Endothelial cell (in vitro differentiated cells): Measurements from ENCODE around the gene EPHA2. TPM values are rescaled to one million over a fixed set of nuclear protein-coding genes. Genes with fewer than 3 reads are reported as not detected.
"Not testable (repeated sequence)": the region's sequence is repeated elsewhere in the genome, so short reads cannot be mapped to it uniquely, and the experiment has no call there.

Experiments used
- DNase-seq: peaks from one replicate; pipeline ENCODE4 v3.0.0; 2021; ENCODE audit warnings: low spot score
- H3K27ac Mint-ChIP-seq: one replicate; pipeline ENCODE4 v1.8.0; 2021; ENCODE audit warnings: mixed read lengths, inconsistent platforms; ENCODE audit not compliant: unreplicated experiment
- H3K27me3 Mint-ChIP-seq: one replicate; pipeline ENCODE4 v1.8.0; 2021; ENCODE audit warnings: mild to moderate bottlenecking, moderate library complexity, mixed read lengths, inconsistent platforms; ENCODE audit not compliant: unreplicated experiment
- H3K36me3 Mint-ChIP-seq: one replicate; pipeline ENCODE4 v1.8.0; 2021; ENCODE audit warnings: mild to moderate bottlenecking, low read depth, mixed read lengths, inconsistent platforms; ENCODE audit not compliant: unreplicated experiment
- H3K4me1 Mint-ChIP-seq: one replicate; pipeline ENCODE4 v1.8.0; 2021; ENCODE audit warnings: mild to moderate bottlenecking, mixed read lengths, inconsistent platforms; ENCODE audit not compliant: unreplicated experiment
- H3K4me3 Mint-ChIP-seq: one replicate; pipeline ENCODE4 v1.8.0; 2021; ENCODE audit warnings: mild to moderate bottlenecking, mixed read lengths, inconsistent platforms; ENCODE audit not compliant: unreplicated experiment
- H3K9me3 Mint-ChIP-seq: one replicate; pipeline ENCODE4 v1.8.0; 2021; ENCODE audit warnings: mixed read lengths, inconsistent platforms; ENCODE audit not compliant: unreplicated experiment
- total RNA-seq: library from RNA; stranded (reverse); fragmentation: NEBNext Ultra II Directional; extraction: Animal tissue kit (Norgen Biotek cat#: 25700); gene quantifications from one replicate; pipeline ENCODE4 v1.2.1, GENCODE V29; 2021; ENCODE audit not compliant: unreplicated experiment
- TF ChIP-seq, protein P1 (sequence below): fragments of 200-600 bp; sonication (generic); IDR thresholded peaks from one replicate; pipeline ENCODE4 v1.5.0; 2021; ENCODE audit warnings: antibody characterized with exemption; ENCODE audit not compliant: unreplicated experiment

Gene EPHA2
- total RNA-seq, 1 donor from 2014 or later, result 109 TPM

DNA sequence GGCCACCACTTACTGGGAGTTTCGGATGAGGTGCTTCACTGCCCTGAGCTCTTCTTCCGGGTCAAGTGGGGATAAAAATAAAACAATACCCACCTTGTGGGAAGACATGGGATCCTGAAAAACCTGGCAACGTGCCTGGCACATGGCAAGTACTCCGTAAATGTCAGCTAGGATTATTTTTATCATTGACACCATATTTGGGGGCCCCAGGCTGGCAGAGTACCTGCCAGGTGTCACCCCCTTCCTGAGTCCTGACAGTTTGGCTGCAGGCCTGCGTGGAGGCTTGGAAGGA, 9.2 kb upstream of the EPHA2 start:
- Mint-ChIP-seq H3K27me3 (peaks cover 16% of the 10 kb centered on the region), H3K4me3 (no peak overlapping the region), H3K27ac (peak overlapping the region; percentile 57), H3K9me3 (no peaks in the 10 kb centered on the region), H3K36me3 (no peaks in the 10 kb centered on the region), H3K4me1 (peaks cover 40% of the 10 kb centered on the region)
- DNase-seq, result no peak
- TF ChIP-seq, protein P1, sequence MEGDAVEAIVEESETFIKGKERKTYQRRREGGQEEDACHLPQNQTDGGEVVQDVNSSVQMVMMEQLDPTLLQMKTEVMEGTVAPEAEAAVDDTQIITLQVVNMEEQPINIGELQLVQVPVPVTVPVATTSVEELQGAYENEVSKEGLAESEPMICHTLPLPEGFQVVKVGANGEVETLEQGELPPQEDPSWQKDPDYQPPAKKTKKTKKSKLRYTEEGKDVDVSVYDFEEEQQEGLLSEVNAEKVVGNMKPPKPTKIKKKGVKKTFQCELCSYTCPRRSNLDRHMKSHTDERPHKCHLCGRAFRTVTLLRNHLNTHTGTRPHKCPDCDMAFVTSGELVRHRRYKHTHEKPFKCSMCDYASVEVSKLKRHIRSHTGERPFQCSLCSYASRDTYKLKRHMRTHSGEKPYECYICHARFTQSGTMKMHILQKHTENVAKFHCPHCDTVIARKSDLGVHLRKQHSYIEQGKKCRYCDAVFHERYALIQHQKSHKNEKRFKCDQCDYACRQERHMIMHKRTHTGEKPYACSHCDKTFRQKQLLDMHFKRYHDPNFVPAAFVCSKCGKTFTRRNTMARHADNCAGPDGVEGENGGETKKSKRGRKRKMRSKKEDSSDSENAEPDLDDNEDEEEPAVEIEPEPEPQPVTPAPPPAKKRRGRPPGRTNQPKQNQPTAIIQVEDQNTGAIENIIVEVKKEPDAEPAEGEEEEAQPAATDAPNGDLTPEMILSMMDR, result no peak

DNA sequence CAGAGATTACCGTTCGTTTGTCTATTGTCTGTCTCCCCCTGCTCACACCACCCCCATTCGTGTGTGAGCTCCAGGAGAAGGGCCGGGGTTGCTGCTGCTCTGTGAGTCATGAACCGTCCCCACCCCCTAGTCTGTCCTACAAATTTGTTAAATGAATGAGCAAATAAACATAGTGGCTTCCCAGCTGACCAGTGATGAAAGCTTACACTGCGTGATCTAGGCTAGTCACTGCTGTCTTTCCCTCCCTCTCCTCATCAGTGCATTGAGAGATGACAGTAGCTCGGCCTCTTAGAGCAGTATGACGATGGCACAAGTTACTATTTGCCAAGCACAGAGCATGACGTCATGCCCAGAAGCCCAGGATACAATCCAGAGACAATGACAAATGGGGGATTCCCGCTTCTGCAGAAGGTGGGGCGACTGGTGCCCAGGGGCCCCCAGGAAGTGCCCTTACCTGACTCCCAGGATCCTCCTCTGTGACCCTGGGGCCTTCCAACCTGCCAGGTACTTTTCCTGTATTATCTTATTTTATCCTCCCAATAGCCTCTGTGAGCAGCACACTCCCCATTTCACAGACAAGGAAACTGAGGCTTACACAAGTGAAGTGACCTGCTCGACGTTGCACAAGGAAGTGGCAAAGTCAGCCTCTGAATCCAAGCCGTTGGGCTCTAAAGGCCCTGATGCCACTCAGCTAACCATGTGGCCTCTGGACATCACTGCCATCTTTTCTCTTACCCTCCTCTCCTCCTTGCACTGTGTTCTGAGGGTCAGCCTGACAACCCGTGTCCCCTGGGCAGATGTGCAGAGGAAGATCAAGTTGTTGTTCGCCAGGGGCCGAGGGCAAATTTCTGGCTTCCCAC, 8.6 kb upstream of the EPHA2 start:
- H3K4me1 Mint-ChIP-seq, result peaks cover 40% of the 10 kb centered on the region

DNA sequence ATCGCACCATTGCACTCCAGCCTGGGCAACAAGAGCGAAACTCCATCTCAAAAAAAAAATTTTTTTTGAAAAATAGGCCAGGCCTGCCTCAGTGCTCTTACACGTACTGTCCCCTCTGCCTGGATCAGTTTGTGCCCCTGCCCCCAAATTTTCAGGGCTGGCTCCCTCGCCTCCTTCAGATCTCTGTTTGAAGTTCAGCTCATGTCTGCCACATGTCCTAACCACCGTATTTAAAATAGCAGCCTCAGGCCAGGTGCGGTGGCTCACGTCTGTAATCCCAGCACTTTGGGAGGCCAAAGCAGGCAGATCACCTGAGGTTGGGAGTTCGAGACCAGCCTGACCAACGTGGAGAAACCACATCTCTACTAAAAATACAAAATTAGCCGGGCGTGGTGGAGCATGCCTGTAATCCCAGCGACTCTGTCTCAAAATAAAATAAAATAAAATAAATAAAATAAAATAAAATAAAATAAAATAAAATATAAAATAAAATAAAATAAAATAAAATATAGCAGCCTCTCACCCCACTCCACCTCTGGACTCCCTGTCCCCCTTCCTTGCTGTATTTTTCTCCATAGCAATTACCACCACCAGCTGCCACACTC, 7.8 kb upstream of the EPHA2 start:
- peak overlapping the region; percentile 48 for H3K27ac Mint-ChIP-seq
- not testable (repeated sequence) for DNase-seq, H3K9me3 Mint-ChIP-seq, H3K4me3 Mint-ChIP-seq, H3K36me3 Mint-ChIP-seq
- peaks cover 16% of the 10 kb centered on the region for H3K27me3 Mint-ChIP-seq
- H3K4me1 Mint-ChIP-seq, result peaks cover 40% of the 10 kb centered on the region

More for the DNA sequence above, 8.6 kb upstream of the EPHA2 start:
- no peaks in the 10 kb centered on the region for H3K9me3 Mint-ChIP-seq
- H3K27ac Mint-ChIP-seq, result peak overlapping the region; percentile 57
- TF ChIP-seq, protein P1, result no peak
- H3K27me3 Mint-ChIP-seq, result peaks cover 16% of the 10 kb centered on the region
- H3K4me3 Mint-ChIP-seq, result no peak overlapping the region
- no peaks in the 10 kb centered on the region for H3K36me3 Mint-ChIP-seq
- no peak for DNase-seq

DNA sequence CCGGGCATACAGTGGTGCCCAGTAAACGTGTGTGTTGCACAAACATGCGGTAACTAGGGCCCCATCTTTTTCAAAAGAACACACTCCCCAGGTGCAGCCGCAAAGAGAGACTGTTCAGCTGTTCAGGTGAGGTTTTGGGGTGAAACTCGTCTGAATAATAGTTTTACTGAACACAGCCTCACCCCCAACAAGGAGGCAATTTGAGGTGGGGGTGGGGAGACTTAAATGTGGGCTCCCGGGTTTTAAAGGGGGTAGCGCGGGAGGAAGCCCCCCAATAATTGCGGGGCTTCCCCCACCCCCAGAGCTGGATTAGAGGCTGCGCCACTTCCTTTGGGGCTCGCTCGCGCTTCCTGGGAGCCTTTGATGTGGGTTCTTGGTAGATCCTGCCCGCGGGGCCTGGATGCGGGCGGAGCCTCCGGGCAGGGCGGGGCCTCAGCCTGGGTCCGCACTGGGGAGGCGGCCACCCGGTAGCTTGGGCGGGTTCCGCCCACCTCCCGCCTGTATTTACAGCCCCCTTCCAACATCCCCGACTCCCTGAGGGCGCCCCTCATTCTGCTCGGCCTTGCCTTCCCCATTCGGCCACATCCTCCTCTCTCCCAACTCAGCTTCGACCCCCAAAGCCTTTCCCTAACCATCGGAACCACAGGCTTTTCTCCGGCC, 6.4 kb upstream of the EPHA2 start:
- no peaks in the 10 kb centered on the region for H3K9me3 Mint-ChIP-seq
- no peak for DNase-seq
- peaks cover 21% of the 10 kb centered on the region for H3K27me3 Mint-ChIP-seq
- H3K4me3 Mint-ChIP-seq, result peak overlapping the region; percentile 80
- H3K4me1 Mint-ChIP-seq, result peaks cover 50% of the 10 kb centered on the region
- H3K27ac Mint-ChIP-seq, result peak overlapping the region; percentile 89
- TF ChIP-seq, protein P1, result no peak
- no peaks in the 10 kb centered on the region for H3K36me3 Mint-ChIP-seq

DNA sequence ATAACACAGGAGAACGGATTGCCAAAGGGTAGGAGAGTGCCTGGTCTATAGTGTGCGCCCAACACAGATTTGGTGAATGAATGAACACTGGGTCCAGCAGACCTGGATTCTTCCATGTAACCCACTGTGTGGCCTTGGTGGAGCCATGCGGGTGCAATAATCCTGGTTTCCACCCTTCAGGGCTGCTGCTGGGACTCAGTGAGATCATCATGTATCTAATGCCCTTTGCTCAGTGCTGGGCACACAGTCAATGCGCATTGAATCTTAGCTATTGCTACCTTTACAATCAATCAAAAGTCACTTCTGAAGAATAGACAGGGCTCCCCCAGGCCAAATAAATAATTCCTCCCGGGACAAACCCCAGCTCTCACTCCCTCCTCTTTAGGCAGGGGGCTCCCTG, 5.8 kb upstream of the EPHA2 start:
- Mint-ChIP-seq H3K4me3 (peak overlapping the region; percentile 72), H3K27me3 (peaks cover 24% of the 10 kb centered on the region), H3K4me1 (peaks cover 56% of the 10 kb centered on the region), H3K36me3 (peaks cover 3% of the 10 kb centered on the region), H3K27ac (peak overlapping the region; percentile 53), H3K9me3 (no peaks in the 10 kb centered on the region)
- DNase-seq, result no peak
- TF ChIP-seq, protein P1, result no peak
